H1 (cell line): ENCODE results near the gene ADAD1. TPM values are rescaled to one million over a fixed set of nuclear protein-coding genes. Genes with fewer than 3 reads are reported as not detected.

Experiments
- CTCF ChIA-PET: fragments of 300-600 bp; sonication (Branson Sonifier 250); formaldehyde crosslinking; loops from one replicate; lab custom pipeline; 2021; ENCODE audit not compliant: partially characterized antibody; lab: Charles Lee
- POLR2A ChIA-PET: fragments of 300-600 bp; sonication (Branson Sonifier 250); formaldehyde crosslinking; loops from one replicate; lab custom pipeline; 2021; ENCODE audit warnings: inconsistent platforms; ENCODE audit not compliant: partially characterized antibody; lab: Charles Lee
- DNase-seq, 2 experiments: peaks; one replicate each; pipeline versions ENCODE4 v3.0.0 to v3.0.0-alpha.2; 2010 to 2022; ENCODE audit warnings: low spot score in 2 of 2, low read depth in 1 of 2, mixed read lengths in 1 of 2
- FAIRE-seq: peaks from 2 replicates; lab custom pipeline; 2011; peaks lifted over from hg19 to GRCh38; lab: Jason Lieb, UNC
- H2AFZ ChIP-seq: 2 replicates; pipeline ENCODE4 v1.8.1; 2012; ENCODE audit warnings: low read length, inconsistent platforms
- H2AK5ac ChIP-seq: 2 replicates; pipeline ENCODE4 v1.6.1; 2013; ENCODE audit warnings: low read depth, low read length
- H2BK120ac ChIP-seq: replicated peaks from 2 replicates; pipeline ENCODE3; 2013; ENCODE audit warnings: low read depth, low read length, inconsistent platforms
- H2BK12ac ChIP-seq: 2 replicates; pipeline ENCODE4 v1.6.1; 2013; ENCODE audit warnings: low read depth, low read length
- H2BK15ac ChIP-seq: 2 replicates; pipeline ENCODE4 v1.6.1; 2013; ENCODE audit warnings: low read length
- H2BK20ac ChIP-seq: 2 replicates; pipeline ENCODE4 v1.6.1; 2013; ENCODE audit warnings: low read length
- H2BK5ac ChIP-seq: 2 replicates; pipeline ENCODE4 v1.6.1; 2013; ENCODE audit warnings: low read depth, low read length
- H3K14ac ChIP-seq: 2 replicates; pipeline ENCODE4 v1.6.1; 2013; ENCODE audit warnings: inconsistent platforms; ENCODE audit not compliant: insufficient read length
- H3K18ac ChIP-seq: 2 replicates; pipeline ENCODE4 v1.6.1; 2013; ENCODE audit warnings: low read length; ENCODE audit errors: extremely low read depth
- H3K23ac ChIP-seq: 2 replicates; pipeline ENCODE4 v1.6.1; 2013; ENCODE audit warnings: inconsistent platforms; ENCODE audit not compliant: insufficient read length
- H3K23me2 ChIP-seq: 2 replicates; pipeline ENCODE4 v1.6.1; 2013; ENCODE audit warnings: low read depth, low read length
- H3K27ac ChIP-seq: 2 replicates; pipeline ENCODE4 v1.6.1; 2011; ENCODE audit warnings: low read depth, low read length, inconsistent platforms
- H3K27me3 ChIP-seq, 4 experiments: replicated peaks in 1 of 4; 1 replicate in 1 of 4; 2 replicates in 3 of 4; pipeline versions ENCODE4 v1.6.1 to v1.8.1; 2011 to 2013; ENCODE audit warnings: low read length in 3 of 4, mild to moderate bottlenecking in 3 of 4, inconsistent platforms in 2 of 4, mixed read lengths in 2 of 4, moderate library complexity in 1 of 4; ENCODE audit not compliant: control insufficient read depth in 3 of 4, insufficient read depth in 3 of 4; ENCODE audit errors: extremely low read depth in 1 of 4
- H3K36me3 ChIP-seq, 4 experiments: 2 replicates each; pipeline versions ENCODE4 v1.6.1 to v1.8.1; 2011 to 2013; ENCODE audit warnings: mild to moderate bottlenecking in 4 of 4, low read length in 3 of 4, moderate library complexity in 2 of 4, control low read depth in 1 of 4, inconsistent platforms in 1 of 4; ENCODE audit not compliant: insufficient read depth in 4 of 4, control insufficient read depth in 2 of 4
- H3K4ac ChIP-seq: replicated peaks from 2 replicates; pipeline ENCODE3; 2013; ENCODE audit warnings: low read length, low read depth, mixed read lengths, inconsistent platforms; ENCODE audit not compliant: insufficient read length
- H3K4me1 ChIP-seq, 4 experiments: replicated peaks in 1 of 4; 1 replicate in 1 of 4; 2 replicates in 3 of 4; pipeline versions ENCODE4 v1.6.1 to v1.8.1; 2011 to 2013; ENCODE audit warnings: low read length in 3 of 4, inconsistent platforms in 2 of 4, mixed read lengths in 1 of 4; ENCODE audit not compliant: insufficient read depth in 4 of 4, control insufficient read depth in 3 of 4
- H3K4me2 ChIP-seq, 2 experiments: 2 replicates each; pipeline versions ENCODE4 v1.6.1 to v1.8.1; 2011 to 2013; ENCODE audit warnings: low read depth in 2 of 2, low read length in 2 of 2, control low read depth in 1 of 2, inconsistent platforms in 1 of 2, mild to moderate bottlenecking in 1 of 2; ENCODE audit not compliant: insufficient read depth in 1 of 2
- H3K4me3 ChIP-seq, 4 experiments: fragments of 200-600, 300-600 bp in 1 of 4; sonication (generic), shearing (Covaris generic), sonication (Bioruptor Twin) in 1 of 4; 2 replicates each; pipeline versions ENCODE4 v1.5.1 to v1.8.1; 2011 to 2016; ENCODE audit warnings: low read length in 4 of 4, low read depth in 3 of 4, control low read depth in 2 of 4, inconsistent platforms in 2 of 4, mild to moderate bottlenecking in 2 of 4, mixed read lengths in 1 of 4, moderate library complexity in 1 of 4; ENCODE audit not compliant: insufficient read depth in 2 of 4; ENCODE audit errors: extremely low read depth in 1 of 4
- H3K56ac ChIP-seq: replicated peaks from 2 replicates; pipeline ENCODE3; 2013; ENCODE audit warnings: low read depth, mild to moderate bottlenecking, mixed read lengths, low read length, inconsistent platforms; ENCODE audit not compliant: insufficient read length
- H3K79me1 ChIP-seq: 2 replicates; pipeline ENCODE4 v1.6.1; 2013; ENCODE audit warnings: low read depth, low read length, control low read depth
- H3K79me2 ChIP-seq, 2 experiments: 2 replicates each; pipeline versions ENCODE4 v1.6.1 to v1.8.1; 2012 to 2013; ENCODE audit warnings: low read length in 2 of 2, mild to moderate bottlenecking in 2 of 2, inconsistent platforms in 1 of 2; ENCODE audit not compliant: insufficient read depth in 2 of 2, control insufficient read depth in 1 of 2
- H3K9ac ChIP-seq, 4 experiments: replicated peaks in 1 of 4; 1 replicate in 1 of 4; 2 replicates in 3 of 4; pipeline versions ENCODE4 v1.6.1 to v1.8.1; 2011 to 2013; ENCODE audit warnings: low read depth in 3 of 4, low read length in 3 of 4, control low read depth in 2 of 4, mild to moderate bottlenecking in 2 of 4, moderate library complexity in 2 of 4, inconsistent platforms in 1 of 4; ENCODE audit errors: extremely low read depth in 1 of 4
- H3K9me3 ChIP-seq, 2 experiments: 2 replicates each; pipeline versions ENCODE4 v1.6.1 to v1.8.1; 2012 to 2013; ENCODE audit warnings: mild to moderate bottlenecking in 2 of 2, moderate library complexity in 2 of 2, control low read depth in 1 of 2, inconsistent platforms in 1 of 2, low read depth in 1 of 2, low read length in 1 of 2, mixed read lengths in 1 of 2; ENCODE audit not compliant: insufficient read depth in 2 of 2
- H4K20me1 ChIP-seq, 2 experiments: replicated peaks in 1 of 2; 2 replicates each; pipeline versions ENCODE3 to v1.8.1; 2011 to 2013; ENCODE audit warnings: inconsistent platforms in 2 of 2, low read length in 2 of 2, mild to moderate bottlenecking in 1 of 2; ENCODE audit not compliant: insufficient read depth in 2 of 2, control insufficient read depth in 1 of 2
- H4K5ac ChIP-seq: 2 replicates; pipeline ENCODE4 v1.6.1; 2013; ENCODE audit warnings: low read length, low read depth, mixed read lengths, inconsistent platforms; ENCODE audit not compliant: insufficient read length
- H4K8ac ChIP-seq: 2 replicates; pipeline ENCODE4 v1.8.0; 2013; ENCODE audit warnings: mild to moderate bottlenecking, moderate library complexity, low read length, inconsistent platforms; ENCODE audit not compliant: insufficient read depth; ENCODE audit errors: extremely low read depth
- H4K91ac ChIP-seq: replicated peaks from 2 replicates; pipeline ENCODE3; 2013; ENCODE audit warnings: low read length, mixed read lengths, inconsistent platforms; ENCODE audit not compliant: insufficient read length
- ATF3 ChIP-seq: IDR thresholded peaks from 2 replicates; pipeline ENCODE4 v1.6.1; 2011; ENCODE audit warnings: low read depth, mild to moderate bottlenecking, low read length; ENCODE audit not compliant: insufficient read depth
- EGR1 ChIP-seq: IDR thresholded peaks from 2 replicates; pipeline ENCODE4 v1.6.1; 2011; ENCODE audit warnings: low read depth, low read length, borderline replicate concordance
- GTF2F1 ChIP-seq: IDR thresholded peaks from 2 replicates; pipeline ENCODE4 v1.6.1; 2012; ENCODE audit warnings: low read depth, low read length, improper control_type of control experiment, borderline replicate concordance
- SIX5 ChIP-seq: IDR thresholded peaks from 2 replicates; pipeline ENCODE4 v1.6.1; 2011; ENCODE audit warnings: mild to moderate bottlenecking, low read depth, low read length
- SP2 ChIP-seq: IDR thresholded peaks from 2 replicates; pipeline ENCODE4 v1.6.1; 2012; ENCODE audit warnings: mild to moderate bottlenecking, low read length, inconsistent platforms
- TEAD4 ChIP-seq: IDR thresholded peaks from 2 replicates; pipeline ENCODE4 v1.6.1; 2012; ENCODE audit warnings: low read depth, low read length, inconsistent platforms, mixed read lengths
- WGBS, 2 experiments: shearing (Covaris generic) in 1 of 2; methylation state at CpG; one replicate each; pipeline versions ENCODE4 v1.1.6 to v1.1.7; 2013 to 2015; ENCODE audit warnings: low lambda C conversion rate in 2 of 2, mixed read lengths in 2 of 2, inconsistent platforms in 1 of 2, low coverage in 1 of 2, missing lambda C conversion rate in 1 of 2; ENCODE audit not compliant: insufficient replicate concordance in 2 of 2, insufficient coverage in 1 of 2, insufficient read length in 1 of 2; ENCODE audit errors: extremely low coverage in 1 of 2, missing lambda C conversion rate in 1 of 2; 5-methylcytosine and 5-hydroxymethylcytosine counted together
- polyA plus RNA-seq, 7 experiments: library from polyadenylated mRNA; depleted of rRNA in 3 of 7; stranded (reverse) in 5 of 7; unstranded in 2 of 7; fragments of >200 nt in 5 of 7; fragments of 200-250 nt in 2 of 7; gene quantifications; 1 replicate in 5 of 7; 2 replicates in 1 of 7; 4 replicates in 1 of 7; pipeline versions ENCODE4 v1.2.1 to v1.2.3, GENCODE V29; 2011 to 2013; ENCODE audit warnings: missing spikeins in 2 of 7, mixed read lengths in 2 of 7
- total RNA-seq: library from RNA; stranded (reverse); fragmentation: NEBNext Ultra II Directional; extraction: Animal tissue kit (Norgen Biotek cat#: 25700); gene quantifications from 2 replicates; pipeline ENCODE4 v1.2.1, GENCODE V29; 2021

ADAD1 gene
- total and polyA plus RNA-seq, 2 of the 8 experiments (the other 6 are each of a cell fraction or from before 2014, with no cell fraction given) = not detected

- Histone ChIP-seq H3K18ac (no peak overlapping the region), H3K79me2 (no peaks in the 10 kb centered on the region), H3K4me1 (no peaks in the 10 kb centered on the region), H3K27me3 (no peaks in the 10 kb centered on the region), H4K20me1 (no peaks in the 10 kb centered on the region), H3K9ac (no peak overlapping the region), H3K56ac (no peak overlapping the region), H3K9me3 (no peaks in the 10 kb centered on the region), H2BK12ac (no peak overlapping the region), H3K4me3 (no peak overlapping the region), H2BK20ac (no peak overlapping the region), H4K91ac (no peak overlapping the region), H3K27ac (no peak overlapping the region), H4K5ac (no peak overlapping the region), H3K79me1 (no peaks in the 10 kb centered on the region), H2AK5ac (no peak overlapping the region), H3K23me2 (no peaks in the 10 kb centered on the region), H3K4ac (no peak overlapping the region), H3K36me3 (no peaks in the 10 kb centered on the region), H2AFZ (no peak overlapping the region), H2BK15ac (no peak overlapping the region), H3K23ac (no peak overlapping the region), H2BK5ac (no peak overlapping the region), H2BK120ac (no peak overlapping the region), H3K4me2 (no peak overlapping the region), H4K8ac (no peak overlapping the region), H3K14ac (no peak overlapping the region)
- no peak for DNase-seq
- CTCF ChIA-PET = no interaction called here
- POLR2A ChIA-PET = no interaction called here
- TF ChIP-seq EGR1 = no peak
- no peak for TF ChIP-seq SP2
- TF ChIP-seq SIX5 = no peak
- no peak for TF ChIP-seq TEAD4
- TF ChIP-seq ATF3 = no peak
- no peak for TF ChIP-seq GTF2F1
- 87% methylated on average over 3 of the region's 3 CpGs; no CpG with 5 or more reads in 1 of the 2 experiments for WGBS, 2 experiments
- FAIRE-seq = no peak
These were observed 96.4 kb downstream of the ADAD1 start for GRCh38 chr4:122475233-122475632.
